ENCODE data around the gene LRP8.

DNA sequence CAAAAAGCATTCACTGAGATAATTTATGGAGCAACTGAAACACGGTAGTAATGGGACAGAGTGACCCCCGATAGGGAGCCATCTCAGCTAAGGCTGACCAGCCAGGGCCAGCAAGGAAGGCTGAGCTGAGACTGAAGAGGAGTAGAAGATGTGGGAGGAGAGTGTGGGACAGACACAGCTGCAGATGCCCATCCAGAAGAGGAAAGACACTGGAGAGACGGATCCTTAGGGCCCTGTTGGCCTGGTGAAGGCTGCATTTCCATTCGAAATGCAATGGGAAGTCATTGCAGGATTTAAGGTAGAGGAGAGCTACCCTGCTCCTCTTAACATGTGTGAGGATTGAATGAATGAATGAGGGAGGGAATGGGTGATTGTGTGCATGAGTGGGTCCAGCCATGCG is 44.0 kb upstream of the LRP8 start:
- TF ChIP-seq EZH2 (IDR thresholded peaks at IDR 0.05) (no peak), EGR1 (IDR thresholded peaks at IDR 0.05; ENCODE audit: low read depth) (no peak)
- TF ChIP-seq, protein P1, sequence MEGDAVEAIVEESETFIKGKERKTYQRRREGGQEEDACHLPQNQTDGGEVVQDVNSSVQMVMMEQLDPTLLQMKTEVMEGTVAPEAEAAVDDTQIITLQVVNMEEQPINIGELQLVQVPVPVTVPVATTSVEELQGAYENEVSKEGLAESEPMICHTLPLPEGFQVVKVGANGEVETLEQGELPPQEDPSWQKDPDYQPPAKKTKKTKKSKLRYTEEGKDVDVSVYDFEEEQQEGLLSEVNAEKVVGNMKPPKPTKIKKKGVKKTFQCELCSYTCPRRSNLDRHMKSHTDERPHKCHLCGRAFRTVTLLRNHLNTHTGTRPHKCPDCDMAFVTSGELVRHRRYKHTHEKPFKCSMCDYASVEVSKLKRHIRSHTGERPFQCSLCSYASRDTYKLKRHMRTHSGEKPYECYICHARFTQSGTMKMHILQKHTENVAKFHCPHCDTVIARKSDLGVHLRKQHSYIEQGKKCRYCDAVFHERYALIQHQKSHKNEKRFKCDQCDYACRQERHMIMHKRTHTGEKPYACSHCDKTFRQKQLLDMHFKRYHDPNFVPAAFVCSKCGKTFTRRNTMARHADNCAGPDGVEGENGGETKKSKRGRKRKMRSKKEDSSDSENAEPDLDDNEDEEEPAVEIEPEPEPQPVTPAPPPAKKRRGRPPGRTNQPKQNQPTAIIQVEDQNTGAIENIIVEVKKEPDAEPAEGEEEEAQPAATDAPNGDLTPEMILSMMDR (IDR thresholded peaks at IDR 0.05 in 2 of 3, conservative IDR thresholded peaks at IDR 0.05 in 1 of 3; ENCODE audit: borderline replicate concordance in 1 of 3, insufficient read depth in 1 of 3, low read depth in 2 of 3, low read length in 2 of 3) = no peak
